Measurements from ENCODE around the gene TRAF3IP1. TPM values are rescaled to one million over a fixed set of nuclear protein-coding genes. Genes with fewer than 3 reads are reported as not detected.
"Not testable (repeated sequence)": the region's sequence is repeated elsewhere in the genome, so short reads cannot be mapped to it uniquely, and the experiment has no call there.

The TRAF3IP1 gene
- total RNA-seq, 2 experiments from 2014 or later = 3.6 to 6.1 TPM

- Mint-ChIP-seq H3K4me3 (no peak overlapping the region), H3K9me3 (no peaks in the 10 kb centered on the region), H3K4me1 (ENCODE audit: low read depth) (no peaks in the 10 kb centered on the region), H3K27ac (no peak overlapping the region), H3K36me3 (ENCODE audit: low read depth) (peaks cover 7% of the 10 kb centered on the region), H3K27me3 (ENCODE audit: low read depth) (no peaks in the 10 kb centered on the region)
- no peak for DNase-seq
- intact Hi-C loops (cut with micrococcal nuclease) = no loop called here
- CTCF ChIA-PET = no interaction called here
Observed at GRCh38 chr2:238362626-238363025, 42.3 kb downstream of the TRAF3IP1 start.

GRCh38 chr2:238369591-238370040 is 49.3 kb downstream of the TRAF3IP1 start:
- no peak overlapping the region for H3K27ac Mint-ChIP-seq

GRCh38 chr2:238370094-238370822 is 49.9 kb downstream of the TRAF3IP1 start:
- Mint-ChIP-seq H3K9me3 (no peaks in the 10 kb centered on the region), H3K27ac (no peak overlapping the region), H3K4me1 (ENCODE audit: low read depth) (peaks cover 5% of the 10 kb centered on the region), H3K27me3 (ENCODE audit: low read depth) (no peaks in the 10 kb centered on the region), H3K4me3 (no peak overlapping the region), H3K36me3 (ENCODE audit: low read depth) (peaks cover 5% of the 10 kb centered on the region)
- no peak for DNase-seq
- intact Hi-C loops (cut with micrococcal nuclease) = loop anchor here (1.0 kb wide), 2 partner anchors 92 to 415 kb away; no protein-coding TSS in a partner anchor
- CTCF ChIA-PET = interaction anchor here (0.8 to 3.4 kb wide), 17 partner anchors 12 to 545 kb away, joined by 3 to 27 read pairs (median 4); no protein-coding TSS in a partner anchor

More at GRCh38 chr2:238369591-238370040, 49.3 kb downstream of the TRAF3IP1 start:
- Mint-ChIP-seq H3K4me3 (no peak overlapping the region), H3K27me3 (ENCODE audit: low read depth) (no peaks in the 10 kb centered on the region), H3K36me3 (ENCODE audit: low read depth) (peaks cover 5% of the 10 kb centered on the region), H3K4me1 (ENCODE audit: low read depth) (peaks cover 5% of the 10 kb centered on the region), H3K9me3 (no peaks in the 10 kb centered on the region)
- intact Hi-C loops (cut with micrococcal nuclease) = loop anchor here (1.0 kb wide), 2 partner anchors 93 to 416 kb away; no protein-coding TSS in a partner anchor
- CTCF ChIA-PET = interaction anchor here (1.0 to 3.4 kb wide), 4 partner anchors 13 to 124 kb away, joined by 3 to 27 read pairs (median 16); no protein-coding TSS in a partner anchor
- DNase-seq = no peak

GRCh38 chr2:238370823-238371372 is 50.6 kb downstream of the TRAF3IP1 start:
- peak; percentile 76 for DNase-seq
- H3K27ac Mint-ChIP-seq = no peak overlapping the region

GRCh38 chr2:238372277-238372676 is 52.0 kb downstream of the TRAF3IP1 start:
- H3K4me3 Mint-ChIP-seq; H3K9me3 Mint-ChIP-seq; H3K27ac Mint-ChIP-seq; H3K27me3 Mint-ChIP-seq (ENCODE audit: low read depth); DNase-seq; CTCF ChIA-PET; intact Hi-C loops (cut with micrococcal nuclease); H3K36me3 Mint-ChIP-seq (ENCODE audit: low read depth): not testable (repeated sequence)
- H3K4me1 Mint-ChIP-seq (ENCODE audit: low read depth) = peaks cover 12% of the 10 kb centered on the region

More at GRCh38 chr2:238370823-238371372, 50.6 kb downstream of the TRAF3IP1 start:
- CTCF ChIA-PET = interaction anchor here (0.8 to 3.4 kb wide), 18 partner anchors 8 to 545 kb away, joined by 3 to 27 read pairs (median 4); no protein-coding TSS in a partner anchor
- intact Hi-C loops (cut with micrococcal nuclease) = loop anchor here (1.0 kb wide), 2 partner anchors 91 to 414 kb away; no protein-coding TSS in a partner anchor
- Mint-ChIP-seq H3K27me3 (ENCODE audit: low read depth) (no peaks in the 10 kb centered on the region), H3K4me3 (no peak overlapping the region), H3K9me3 (no peaks in the 10 kb centered on the region), H3K4me1 (ENCODE audit: low read depth) (peaks cover 5% of the 10 kb centered on the region), H3K36me3 (ENCODE audit: low read depth) (peaks cover 5% of the 10 kb centered on the region)

- DNase-seq = no peak
- no peaks in the 10 kb centered on the region for H3K27me3 Mint-ChIP-seq (ENCODE audit: low read depth)
- no peak overlapping the region for H3K27ac Mint-ChIP-seq
- intact Hi-C loops (cut with micrococcal nuclease) = no loop called here
- CTCF ChIA-PET = interaction anchor here (0.6 kb wide), 1 partner anchor 416 kb away, joined by 3 read pairs; no protein-coding TSS in a partner anchor
- peaks cover 19% of the 10 kb centered on the region for H3K4me1 Mint-ChIP-seq (ENCODE audit: low read depth)
- no peaks in the 10 kb centered on the region for H3K9me3 Mint-ChIP-seq
- H3K36me3 Mint-ChIP-seq (ENCODE audit: low read depth) = peaks cover 9% of the 10 kb centered on the region
- no peak overlapping the region for H3K4me3 Mint-ChIP-seq
Observed at GRCh38 chr2:238376884-238377391, 56.6 kb downstream of the TRAF3IP1 start.

GRCh38 chr2:238378230-238379095 is 58.1 kb downstream of the TRAF3IP1 start:
- CTCF ChIA-PET = no interaction called here
- intact Hi-C loops (cut with micrococcal nuclease) = no loop called here
- H3K4me3 Mint-ChIP-seq = no peak overlapping the region

GRCh38 chr2:238379096-238379810 is 58.9 kb downstream of the TRAF3IP1 start:
- intact Hi-C loops (cut with micrococcal nuclease) = no loop called here
- DNase-seq = peak; percentile 36
- H3K27me3 Mint-ChIP-seq (ENCODE audit: low read depth) = no peaks in the 10 kb centered on the region
- no peak overlapping the region for H3K27ac Mint-ChIP-seq
- CTCF ChIA-PET = interaction anchor here (0.6 kb wide), 1 partner anchor 8 kb away, joined by 3 read pairs; no protein-coding TSS in a partner anchor
- H3K4me1 Mint-ChIP-seq (ENCODE audit: low read depth) = peaks cover 19% of the 10 kb centered on the region
- H3K9me3 Mint-ChIP-seq = no peaks in the 10 kb centered on the region
- H3K36me3 Mint-ChIP-seq (ENCODE audit: low read depth) = peaks cover 11% of the 10 kb centered on the region
- H3K4me3 Mint-ChIP-seq = no peak overlapping the region

More at GRCh38 chr2:238378230-238379095, 58.1 kb downstream of the TRAF3IP1 start:
- Mint-ChIP-seq H3K36me3 (ENCODE audit: low read depth) (peaks cover 11% of the 10 kb centered on the region), H3K27ac (no peak overlapping the region), H3K27me3 (ENCODE audit: low read depth) (no peaks in the 10 kb centered on the region), H3K4me1 (ENCODE audit: low read depth) (peaks cover 19% of the 10 kb centered on the region), H3K9me3 (no peaks in the 10 kb centered on the region)
- no peak for DNase-seq

- no peak overlapping the region for H3K4me3 Mint-ChIP-seq
- intact Hi-C loops (cut with micrococcal nuclease) = no loop called here
- H3K27ac Mint-ChIP-seq = no peak overlapping the region
- no peak for DNase-seq
- H3K27me3 Mint-ChIP-seq (ENCODE audit: low read depth) = no peaks in the 10 kb centered on the region
- CTCF ChIA-PET = no interaction called here
- H3K9me3 Mint-ChIP-seq = no peaks in the 10 kb centered on the region
- H3K4me1 Mint-ChIP-seq (ENCODE audit: low read depth) = peaks cover 19% of the 10 kb centered on the region
- H3K36me3 Mint-ChIP-seq (ENCODE audit: low read depth) = peaks cover 11% of the 10 kb centered on the region
Observed at GRCh38 chr2:238380336-238380735, 60.0 kb downstream of the TRAF3IP1 start.

- Mint-ChIP-seq H3K27ac (no peak overlapping the region), H3K4me1 (ENCODE audit: low read depth) (peaks cover 19% of the 10 kb centered on the region), H3K27me3 (ENCODE audit: low read depth) (no peaks in the 10 kb centered on the region), H3K9me3 (no peaks in the 10 kb centered on the region), H3K4me3 (no peak overlapping the region), H3K36me3 (ENCODE audit: low read depth) (peaks cover 11% of the 10 kb centered on the region)
- DNase-seq = no peak
- CTCF ChIA-PET = no interaction called here
- intact Hi-C loops (cut with micrococcal nuclease) = no loop called here
Observed at GRCh38 chr2:238380785-238381184, 60.5 kb downstream of the TRAF3IP1 start.

GRCh38 chr2:238381341-238382115 is 61.2 kb downstream of the TRAF3IP1 start:
- Mint-ChIP-seq H3K27ac (no peak overlapping the region), H3K4me1 (ENCODE audit: low read depth) (peaks cover 19% of the 10 kb centered on the region), H3K36me3 (ENCODE audit: low read depth) (peaks cover 13% of the 10 kb centered on the region), H3K27me3 (ENCODE audit: low read depth) (no peaks in the 10 kb centered on the region), H3K4me3 (no peak overlapping the region), H3K9me3 (no peaks in the 10 kb centered on the region)
- intact Hi-C loops (cut with micrococcal nuclease) = no loop called here
- CTCF ChIA-PET = interaction anchor here (1.3 kb wide), 1 partner anchor 11 kb away, joined by 3 read pairs; no protein-coding TSS in a partner anchor
- no peak for DNase-seq

All from activated naive CD4-positive, alpha-beta T cell treated with anti-CD3 and anti-CD28 coated beads for 36 hours (primary cell).